ENCODE data around the gene ARHGEF7. TPM values are rescaled to one million over a fixed set of nuclear protein-coding genes. Genes with fewer than 3 reads are reported as not detected.

ARHGEF7 gene
- total RNA-seq, 2 experiments from 2014 or later: 53.1 to 53.4 TPM

- intact Hi-C loops (cut with micrococcal nuclease): no loop called here
- Mint-ChIP-seq H3K4me3 (no peak overlapping the region), H3K27me3 (no peaks in the 10 kb centered on the region), H3K4me1 (ENCODE audit: low read depth) (no peaks in the 10 kb centered on the region), H3K9me3 (no peaks in the 10 kb centered on the region), H3K36me3 (no peaks in the 10 kb centered on the region), H3K27ac (no peak overlapping the region)
- ChIA-PET CTCF (no interaction called here), POLR2A (no interaction called here)
- no peak for DNase-seq
These were observed 228.2 kb downstream of the ARHGEF7 start for GRCh38 chr13:111343186-111343805.

- H3K27ac Mint-ChIP-seq: no peak overlapping the region
- H3K27me3 Mint-ChIP-seq: no peaks in the 10 kb centered on the region
- H3K4me1 Mint-ChIP-seq (ENCODE audit: low read depth): no peaks in the 10 kb centered on the region
- H3K9me3 Mint-ChIP-seq: no peaks in the 10 kb centered on the region
- intact Hi-C loops (cut with micrococcal nuclease): no loop called here
- no peak overlapping the region for H3K4me3 Mint-ChIP-seq
- DNase-seq: no peak
- CTCF ChIA-PET: no interaction called here
- POLR2A ChIA-PET: no interaction called here
- peaks cover 2% of the 10 kb centered on the region for H3K36me3 Mint-ChIP-seq
These were observed 229.5 kb downstream of the ARHGEF7 start for GRCh38 chr13:111344471-111345191.

GRCh38 chr13:111345682-111346081 lies 230.6 kb downstream of the ARHGEF7 start:
- CTCF ChIA-PET: no interaction called here
- Mint-ChIP-seq H3K9me3 (no peaks in the 10 kb centered on the region), H3K4me3 (no peak overlapping the region), H3K4me1 (ENCODE audit: low read depth) (no peaks in the 10 kb centered on the region), H3K27me3 (no peaks in the 10 kb centered on the region), H3K36me3 (peaks cover 2% of the 10 kb centered on the region), H3K27ac (no peak overlapping the region)
- DNase-seq: no peak
- POLR2A ChIA-PET: no interaction called here
- intact Hi-C loops (cut with micrococcal nuclease): no loop called here

GRCh38 chr13:111346101-111346680 lies 231.1 kb downstream of the ARHGEF7 start:
- H3K36me3 Mint-ChIP-seq: peaks cover 2% of the 10 kb centered on the region
- DNase-seq: no peak
- POLR2A ChIA-PET: no interaction called here
- no peaks in the 10 kb centered on the region for H3K9me3 Mint-ChIP-seq
- H3K4me1 Mint-ChIP-seq (ENCODE audit: low read depth): no peaks in the 10 kb centered on the region
- CTCF ChIA-PET: no interaction called here
- no peak overlapping the region for H3K27ac Mint-ChIP-seq
- H3K27me3 Mint-ChIP-seq: no peaks in the 10 kb centered on the region
- H3K4me3 Mint-ChIP-seq: no peak overlapping the region
- intact Hi-C loops (cut with micrococcal nuclease): no loop called here

GRCh38 chr13:111347438-111347837 lies 232.3 kb downstream of the ARHGEF7 start:
- POLR2A ChIA-PET: no interaction called here
- H3K9me3 Mint-ChIP-seq: no peaks in the 10 kb centered on the region
- no peak overlapping the region for H3K27ac Mint-ChIP-seq
- CTCF ChIA-PET: no interaction called here
- no peaks in the 10 kb centered on the region for H3K27me3 Mint-ChIP-seq
- intact Hi-C loops (cut with micrococcal nuclease): no loop called here
- H3K36me3 Mint-ChIP-seq: peaks cover 2% of the 10 kb centered on the region
- H3K4me3 Mint-ChIP-seq: no peak overlapping the region
- H3K4me1 Mint-ChIP-seq (ENCODE audit: low read depth): no peaks in the 10 kb centered on the region
- no peak for DNase-seq

GRCh38 chr13:111353508-111353907 lies 238.4 kb downstream of the ARHGEF7 start:
- Mint-ChIP-seq H3K27ac (no peak overlapping the region), H3K4me3 (no peak overlapping the region), H3K4me1 (ENCODE audit: low read depth) (no peaks in the 10 kb centered on the region), H3K36me3 (peaks cover 2% of the 10 kb centered on the region), H3K27me3 (peaks cover 3% of the 10 kb centered on the region), H3K9me3 (no peaks in the 10 kb centered on the region)
- intact Hi-C loops (cut with micrococcal nuclease): no loop called here
- no peak for DNase-seq
- POLR2A ChIA-PET: no interaction called here
- CTCF ChIA-PET: no interaction called here

GRCh38 chr13:111354789-111355188 lies 239.7 kb downstream of the ARHGEF7 start:
- intact Hi-C loops (cut with micrococcal nuclease): no loop called here
- CTCF ChIA-PET: no interaction called here
- no peak overlapping the region for H3K4me3 Mint-ChIP-seq
- peaks cover 3% of the 10 kb centered on the region for H3K27me3 Mint-ChIP-seq
- DNase-seq: no peak
- POLR2A ChIA-PET: no interaction called here
- no peaks in the 10 kb centered on the region for H3K9me3 Mint-ChIP-seq
- H3K36me3 Mint-ChIP-seq: no peaks in the 10 kb centered on the region
- no peak overlapping the region for H3K27ac Mint-ChIP-seq
- H3K4me1 Mint-ChIP-seq (ENCODE audit: low read depth): no peaks in the 10 kb centered on the region

Other genes with a start within 250 kb of the ARHGEF7 start
- gene ANKRD10, start 200.2 kb upstream of the ARHGEF7 start, total RNA-seq: 10 to 100 TPM; 83.9 to 97.8 TPM
- under 1 TPM; 0.39 to 0.43 TPM for gene TEX29, start 205.3 kb downstream of the ARHGEF7 start, total RNA-seq